ENCODE results near the gene GDF7.

GDF7 gene

GRCh38 chr2:20633001-20633400 is 33.9 kb upstream of the GDF7 start:
- Histone ChIP-seq H3K4me1 (ENCODE audit: insufficient read depth, low read length) (peaks cover 10% of the 10 kb centered on the region), H3K4me3 (ENCODE audit: low read length) (no peak overlapping the region), H3K27me3 (ENCODE audit: insufficient read depth, low read length) (no peaks in the 10 kb centered on the region), H2AFZ (ENCODE audit: low read depth, low read length) (no peak overlapping the region), H3K36me3 (ENCODE audit: insufficient read depth, low read length) (no peaks in the 10 kb centered on the region), H3K9me3 (ENCODE audit: low read length) (no peaks in the 10 kb centered on the region)

- Histone ChIP-seq H3K4me1 (ENCODE audit: insufficient read depth, low read length) (peaks cover 10% of the 10 kb centered on the region), H2AFZ (ENCODE audit: low read depth, low read length) (no peak overlapping the region), H3K9me3 (ENCODE audit: low read length) (no peaks in the 10 kb centered on the region), H3K36me3 (ENCODE audit: insufficient read depth, low read length) (no peaks in the 10 kb centered on the region), H3K27me3 (ENCODE audit: insufficient read depth, low read length) (no peaks in the 10 kb centered on the region), H3K4me3 (ENCODE audit: low read length) (no peak overlapping the region)
Observed at GRCh38 chr2:20633794-20634506, 33.0 kb upstream of the GDF7 start.

DNA sequence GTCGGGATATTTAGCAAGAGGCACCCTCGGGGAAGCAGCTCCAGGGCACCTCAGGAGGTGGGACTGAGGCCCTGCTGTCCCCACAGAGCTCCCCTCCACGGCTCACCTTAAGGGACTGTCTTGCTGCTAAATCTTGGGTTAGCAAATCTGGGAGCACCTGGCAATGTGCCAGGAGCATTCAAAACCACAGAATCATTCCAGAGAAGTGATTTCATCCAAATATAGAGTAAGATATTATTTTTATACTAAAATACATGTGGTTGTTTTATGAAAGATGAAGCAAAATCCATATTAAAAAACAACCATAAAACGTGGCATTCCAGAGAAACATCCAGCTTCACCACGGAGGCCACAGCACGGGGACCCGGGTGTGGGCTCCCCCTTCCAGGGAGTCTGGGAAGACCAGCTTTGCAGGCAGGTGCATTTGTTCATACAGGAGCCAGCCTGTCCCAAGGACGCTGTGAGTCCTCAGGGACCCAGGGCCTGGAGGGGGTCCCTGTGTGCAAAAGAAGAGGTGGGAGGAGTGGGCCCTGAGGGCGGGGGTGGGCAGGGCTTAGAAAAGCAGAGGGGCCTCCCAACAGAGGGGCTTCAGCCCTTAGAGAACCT is 32.3 kb upstream of the GDF7 start:
- H3K4me1 ChIP-seq (ENCODE audit: insufficient read depth, low read length): peaks cover 10% of the 10 kb centered on the region
- H2AFZ ChIP-seq (ENCODE audit: low read depth, low read length): no peak overlapping the region
- H3K27me3 ChIP-seq (ENCODE audit: insufficient read depth, low read length): no peaks in the 10 kb centered on the region
- no peaks in the 10 kb centered on the region for H3K9me3 ChIP-seq (ENCODE audit: low read length)
- H3K4me3 ChIP-seq (ENCODE audit: low read length): no peak overlapping the region
- H3K36me3 ChIP-seq (ENCODE audit: insufficient read depth, low read length): no peaks in the 10 kb centered on the region

DNA sequence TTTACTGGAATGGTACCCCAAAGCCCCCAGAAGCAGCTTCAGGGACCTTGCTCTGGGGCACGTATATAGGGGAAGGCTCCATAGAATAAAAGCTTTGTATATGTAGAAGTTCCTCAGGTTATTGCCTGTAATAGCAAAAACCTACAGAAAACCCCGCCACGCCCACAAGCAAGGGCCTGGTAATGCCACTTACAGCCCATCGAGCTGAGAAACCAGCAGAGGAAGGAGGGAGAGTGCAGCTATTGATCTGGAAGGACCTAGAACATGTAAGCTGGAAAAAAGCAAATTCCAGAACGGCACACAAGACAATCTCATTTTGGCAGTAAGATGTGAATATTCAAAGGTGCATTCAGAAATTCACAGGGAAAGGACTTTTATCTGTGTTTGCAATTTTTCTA is 31.8 kb upstream of the GDF7 start:
- no peaks in the 10 kb centered on the region for H3K27me3 ChIP-seq (ENCODE audit: insufficient read depth, low read length)
- H3K9me3 ChIP-seq (ENCODE audit: low read length): no peaks in the 10 kb centered on the region
- H3K4me1 ChIP-seq (ENCODE audit: insufficient read depth, low read length): peaks cover 7% of the 10 kb centered on the region
- H3K36me3 ChIP-seq (ENCODE audit: insufficient read depth, low read length): peaks cover 4% of the 10 kb centered on the region
- H2AFZ ChIP-seq (ENCODE audit: low read depth, low read length): peak overlapping the region; percentile 84
- H3K4me3 ChIP-seq (ENCODE audit: low read length): no peak overlapping the region

DNA sequence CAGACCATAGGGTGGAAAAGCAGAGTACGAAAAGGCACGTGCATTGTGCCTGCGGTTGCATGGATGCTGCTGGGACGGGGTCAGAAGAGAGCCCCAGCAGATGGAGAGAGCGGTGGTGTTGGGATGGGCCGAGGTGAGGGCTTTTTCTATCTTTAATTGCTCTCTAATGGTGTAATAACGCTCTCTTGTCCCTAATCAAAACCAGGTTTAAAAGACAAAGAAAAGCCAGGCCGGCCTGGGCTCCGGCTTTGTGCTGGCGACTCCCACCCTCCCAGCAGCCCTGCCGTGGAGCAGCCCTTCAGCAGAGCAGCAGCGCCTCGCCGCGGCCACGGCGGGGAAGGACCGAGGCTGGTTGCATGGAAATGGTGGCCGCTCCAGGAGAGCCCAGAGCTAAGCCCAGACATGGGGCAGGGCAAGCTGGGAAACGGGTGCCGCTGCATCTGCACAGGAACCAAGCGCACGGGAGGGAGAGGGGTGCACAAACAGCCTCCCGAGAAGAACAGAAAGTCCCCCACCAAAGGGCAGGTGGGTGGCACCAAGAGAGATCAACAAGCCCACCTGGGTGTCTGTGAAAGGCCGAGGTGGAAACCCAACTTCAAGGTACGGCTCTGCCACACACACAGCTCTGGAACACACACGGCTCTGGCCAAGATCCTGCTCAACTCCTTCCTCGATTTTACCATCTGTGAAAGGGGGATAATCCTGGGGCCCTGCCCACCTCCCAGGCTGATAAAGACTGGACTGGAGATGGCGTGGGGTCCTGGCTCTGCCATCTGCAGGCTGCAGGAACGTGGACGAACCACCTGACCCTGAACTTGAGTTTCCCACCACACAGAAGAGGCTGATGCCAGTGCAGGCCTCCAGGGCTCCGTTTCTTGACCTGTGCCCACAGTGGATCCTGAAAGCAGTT is 31.0 kb upstream of the GDF7 start:
- H3K27me3 ChIP-seq (ENCODE audit: insufficient read depth, low read length): no peaks in the 10 kb centered on the region
- no peaks in the 10 kb centered on the region for H3K9me3 ChIP-seq (ENCODE audit: low read length)
- H3K4me3 ChIP-seq (ENCODE audit: low read length): no peak overlapping the region
- peaks cover 7% of the 10 kb centered on the region for H3K4me1 ChIP-seq (ENCODE audit: insufficient read depth, low read length)
- H3K36me3 ChIP-seq (ENCODE audit: insufficient read depth, low read length): peaks cover 4% of the 10 kb centered on the region
- H2AFZ ChIP-seq (ENCODE audit: low read depth, low read length): peak overlapping the region; percentile 84

GRCh38 chr2:20637147-20637546 is 29.8 kb upstream of the GDF7 start:
- no peak overlapping the region for H2AFZ ChIP-seq (ENCODE audit: low read depth, low read length)
- peaks cover 4% of the 10 kb centered on the region for H3K36me3 ChIP-seq (ENCODE audit: insufficient read depth, low read length)
- H3K4me1 ChIP-seq (ENCODE audit: insufficient read depth, low read length): peaks cover 7% of the 10 kb centered on the region
- H3K27me3 ChIP-seq (ENCODE audit: insufficient read depth, low read length): no peaks in the 10 kb centered on the region
- no peaks in the 10 kb centered on the region for H3K9me3 ChIP-seq (ENCODE audit: low read length)
- H3K4me3 ChIP-seq (ENCODE audit: low read length): no peak overlapping the region

- Histone ChIP-seq H2AFZ (ENCODE audit: low read depth, low read length) (no peak overlapping the region), H3K4me3 (ENCODE audit: low read length) (no peak overlapping the region), H3K36me3 (ENCODE audit: insufficient read depth, low read length) (peaks cover 4% of the 10 kb centered on the region), H3K9me3 (ENCODE audit: low read length) (no peaks in the 10 kb centered on the region), H3K27me3 (ENCODE audit: insufficient read depth, low read length) (no peaks in the 10 kb centered on the region), H3K4me1 (ENCODE audit: insufficient read depth, low read length) (peaks cover 7% of the 10 kb centered on the region)
Observed at GRCh38 chr2:20638014-20638413, 28.9 kb upstream of the GDF7 start.

- H3K36me3 ChIP-seq (ENCODE audit: insufficient read depth, low read length): peaks cover 4% of the 10 kb centered on the region
- no peaks in the 10 kb centered on the region for H3K9me3 ChIP-seq (ENCODE audit: low read length)
- no peaks in the 10 kb centered on the region for H3K27me3 ChIP-seq (ENCODE audit: insufficient read depth, low read length)
Observed at GRCh38 chr2:20638646-20639430, 28.1 kb upstream of the GDF7 start.

GRCh38 chr2:20640411-20641122 is 26.4 kb upstream of the GDF7 start:
- H2AFZ ChIP-seq (ENCODE audit: low read depth, low read length): no peak overlapping the region
- H3K27me3 ChIP-seq (ENCODE audit: insufficient read depth, low read length): no peaks in the 10 kb centered on the region
- H3K36me3 ChIP-seq (ENCODE audit: insufficient read depth, low read length): peaks cover 4% of the 10 kb centered on the region
- peaks cover 1% of the 10 kb centered on the region for H3K4me1 ChIP-seq (ENCODE audit: insufficient read depth, low read length)
- no peaks in the 10 kb centered on the region for H3K9me3 ChIP-seq (ENCODE audit: low read length)
- no peak overlapping the region for H3K4me3 ChIP-seq (ENCODE audit: low read length)

More at GRCh38 chr2:20638646-20639430, 28.1 kb upstream of the GDF7 start:
- Histone ChIP-seq H2AFZ (ENCODE audit: low read depth, low read length) (no peak overlapping the region), H3K4me1 (ENCODE audit: insufficient read depth, low read length) (peaks cover 7% of the 10 kb centered on the region), H3K4me3 (ENCODE audit: low read length) (no peak overlapping the region)

- no peaks in the 10 kb centered on the region for H3K9me3 ChIP-seq (ENCODE audit: low read length)
- H3K36me3 ChIP-seq (ENCODE audit: insufficient read depth, low read length): peaks cover 4% of the 10 kb centered on the region
- H3K4me3 ChIP-seq (ENCODE audit: low read length): no peak overlapping the region
- no peaks in the 10 kb centered on the region for H3K27me3 ChIP-seq (ENCODE audit: insufficient read depth, low read length)
- no peak overlapping the region for H2AFZ ChIP-seq (ENCODE audit: low read depth, low read length)
- no peaks in the 10 kb centered on the region for H3K4me1 ChIP-seq (ENCODE audit: insufficient read depth, low read length)
Observed at GRCh38 chr2:20641123-20641985, 25.6 kb upstream of the GDF7 start.

DNA sequence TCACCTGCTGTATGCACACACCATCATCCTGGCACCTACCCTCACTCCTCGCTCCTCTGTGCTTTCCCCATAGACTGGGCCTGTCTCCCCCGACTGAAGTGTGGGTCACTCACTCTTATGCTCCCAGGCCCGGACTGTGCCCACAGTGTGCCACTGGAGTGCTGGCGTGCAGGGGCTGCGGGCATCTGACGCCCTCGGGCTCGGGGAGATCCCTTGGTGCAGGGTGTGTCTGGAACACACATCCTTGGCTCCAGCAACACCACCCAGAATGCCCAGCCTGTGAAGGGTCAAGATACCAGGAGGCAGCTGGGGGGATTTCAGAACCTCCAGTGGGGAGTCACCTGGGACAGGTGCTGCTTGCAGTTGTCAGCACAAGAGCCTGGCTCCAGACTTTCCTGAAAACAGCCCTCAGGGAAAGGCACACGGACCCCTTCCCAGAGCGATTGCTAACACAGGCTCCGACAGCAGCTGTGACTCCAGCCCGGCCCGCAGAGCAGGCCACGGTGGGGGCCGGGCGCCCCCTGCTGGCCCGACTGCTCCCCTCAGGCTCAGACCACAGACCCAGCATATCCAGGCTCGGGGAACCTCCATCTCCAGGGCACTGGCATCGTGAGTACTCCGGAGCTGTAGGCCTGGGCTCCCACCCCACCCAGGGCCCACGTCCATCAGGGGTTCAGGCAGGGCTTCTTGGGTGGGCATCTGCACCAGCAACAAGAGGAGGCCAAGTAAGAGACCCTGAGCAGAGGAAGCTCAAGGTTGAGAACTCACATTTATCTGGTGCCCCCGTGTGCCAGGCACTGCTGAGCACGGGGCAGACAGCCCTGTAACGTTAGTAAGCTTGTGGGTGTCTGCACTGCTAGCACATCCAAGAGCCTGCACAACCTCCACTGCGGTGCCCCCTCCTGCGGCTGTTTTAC is 24.6 kb upstream of the GDF7 start:
- H3K4me1 ChIP-seq (ENCODE audit: insufficient read depth, low read length): no peaks in the 10 kb centered on the region
- no peaks in the 10 kb centered on the region for H3K9me3 ChIP-seq (ENCODE audit: low read length)
- H3K27me3 ChIP-seq (ENCODE audit: insufficient read depth, low read length): no peaks in the 10 kb centered on the region
- no peak overlapping the region for H2AFZ ChIP-seq (ENCODE audit: low read depth, low read length)
- H3K4me3 ChIP-seq (ENCODE audit: low read length): no peak overlapping the region
- H3K36me3 ChIP-seq (ENCODE audit: insufficient read depth, low read length): peaks cover 4% of the 10 kb centered on the region

Measured in neuron (in vitro differentiated cells).